ENCODE measurements around the gene ARHGEF7.

Gene ARHGEF7

GRCh38 chr13:111328574-111329410 is 213.7 kb downstream of the ARHGEF7 start:
- H3K4me3 Mint-ChIP-seq: no peak overlapping the region
- H3K9me3 Mint-ChIP-seq: peaks cover 4% of the 10 kb centered on the region
- no peaks in the 10 kb centered on the region for H3K27me3 Mint-ChIP-seq
- H3K27ac Mint-ChIP-seq: no peak overlapping the region
- peaks cover 15% of the 10 kb centered on the region for H3K36me3 Mint-ChIP-seq
- ATAC-seq: no peak
- H3K4me1 Mint-ChIP-seq: no peaks in the 10 kb centered on the region

DNA sequence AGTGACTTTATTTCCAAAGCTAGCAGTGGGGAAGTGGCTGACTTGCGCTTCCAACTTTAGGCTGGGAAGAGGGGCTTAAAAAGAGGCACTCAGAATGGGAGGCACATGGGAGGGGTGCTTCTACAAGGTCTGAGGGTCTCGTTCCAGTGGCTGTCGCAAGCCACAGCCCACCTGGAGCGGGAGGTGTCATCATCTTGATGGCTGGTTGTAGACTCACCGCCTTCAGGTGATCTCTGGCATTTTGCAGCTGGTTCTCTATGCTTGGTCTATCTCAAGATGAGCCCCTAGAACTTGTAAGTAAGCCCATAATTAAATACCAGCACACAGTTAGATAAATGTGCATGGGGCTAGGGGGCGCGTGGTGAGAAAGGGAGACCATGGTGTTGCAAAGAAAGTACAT is 214.5 kb downstream of the ARHGEF7 start:
- Mint-ChIP-seq H3K27ac (no peak overlapping the region), H3K4me3 (no peak overlapping the region), H3K9me3 (peaks cover 6% of the 10 kb centered on the region), H3K4me1 (no peaks in the 10 kb centered on the region), H3K36me3 (peaks cover 23% of the 10 kb centered on the region), H3K27me3 (no peaks in the 10 kb centered on the region)
- no peak for ATAC-seq

DNA sequence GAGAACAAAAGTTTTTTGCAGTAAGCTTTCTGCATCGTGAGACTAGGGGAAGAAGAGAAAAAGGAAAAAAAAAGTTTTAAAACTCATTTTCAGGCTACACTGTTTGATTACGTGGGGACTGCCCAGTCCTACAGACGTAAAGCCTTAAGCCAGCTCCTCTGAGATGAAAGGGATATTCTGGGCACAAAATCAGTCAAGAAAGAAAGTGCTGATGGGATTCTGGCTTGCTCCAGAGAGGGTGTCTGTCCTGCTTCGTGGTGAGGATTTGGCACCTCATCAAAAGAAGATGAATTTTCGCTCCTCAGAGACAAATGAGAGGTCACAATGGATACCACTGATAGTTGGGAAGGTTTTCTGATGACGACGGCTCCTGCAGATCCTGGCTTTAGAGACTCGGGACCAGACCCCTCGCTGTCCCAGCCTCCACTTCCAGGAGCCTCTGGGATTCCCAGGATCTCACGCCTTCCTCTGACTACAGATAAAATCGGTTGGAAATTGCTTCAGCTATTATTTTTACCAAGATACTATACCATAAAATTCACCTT is 215.0 kb downstream of the ARHGEF7 start:
- no peak for ATAC-seq
- H3K27me3 Mint-ChIP-seq: no peaks in the 10 kb centered on the region
- no peak overlapping the region for H3K4me3 Mint-ChIP-seq
- peaks cover 6% of the 10 kb centered on the region for H3K9me3 Mint-ChIP-seq
- peaks cover 26% of the 10 kb centered on the region for H3K36me3 Mint-ChIP-seq
- H3K27ac Mint-ChIP-seq: no peak overlapping the region
- no peaks in the 10 kb centered on the region for H3K4me1 Mint-ChIP-seq

DNA sequence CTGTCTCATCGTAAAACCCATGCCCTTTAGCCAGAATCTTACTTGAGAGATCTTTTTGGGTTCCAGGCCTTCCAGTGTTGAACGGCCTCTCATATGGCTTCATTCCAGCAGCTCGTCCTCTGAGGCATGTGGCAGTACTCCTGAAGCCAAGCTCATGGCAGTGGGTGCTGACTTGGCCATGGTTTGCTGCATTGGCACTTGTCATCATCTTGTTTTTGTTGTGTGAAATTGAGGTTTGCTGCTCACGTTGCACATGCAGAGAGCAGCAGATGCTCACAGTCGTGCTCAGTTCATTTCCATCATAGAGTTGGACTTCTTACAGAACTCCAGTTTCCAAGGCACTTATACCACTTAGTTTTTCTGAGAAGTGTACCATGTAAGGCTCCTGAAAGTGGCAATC is 220.2 kb downstream of the ARHGEF7 start:
- Mint-ChIP-seq H3K9me3 (peaks cover 6% of the 10 kb centered on the region), H3K27me3 (no peaks in the 10 kb centered on the region), H3K36me3 (peaks cover 54% of the 10 kb centered on the region), H3K27ac (no peak overlapping the region), H3K4me1 (no peaks in the 10 kb centered on the region), H3K4me3 (no peak overlapping the region)
- no peak for ATAC-seq

DNA sequence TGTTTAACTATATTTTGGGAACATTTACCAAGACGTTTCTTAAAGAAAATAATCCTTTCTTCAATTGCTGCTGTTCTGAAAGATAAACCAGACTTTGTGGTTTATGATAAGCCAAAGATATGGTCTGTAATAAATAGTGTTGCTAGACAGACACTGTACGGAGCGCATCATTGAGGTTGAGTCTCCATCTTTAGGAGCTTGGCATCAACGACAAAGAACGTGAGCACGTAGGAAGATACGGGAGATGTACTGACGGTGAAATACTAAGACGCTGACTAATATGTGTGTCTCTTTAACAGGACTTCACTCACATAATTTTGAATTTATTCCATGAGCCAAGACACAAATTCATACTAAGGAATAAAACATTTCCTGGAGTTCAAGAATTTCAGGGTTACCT is 221.6 kb downstream of the ARHGEF7 start:
- Mint-ChIP-seq H3K27ac (no peak overlapping the region), H3K4me1 (no peaks in the 10 kb centered on the region), H3K36me3 (peaks cover 49% of the 10 kb centered on the region), H3K27me3 (no peaks in the 10 kb centered on the region), H3K9me3 (peaks cover 6% of the 10 kb centered on the region), H3K4me3 (no peak overlapping the region)
- ATAC-seq: no peak

GRCh38 chr13:111337206-111337605 is 222.1 kb downstream of the ARHGEF7 start:
- Mint-ChIP-seq H3K27ac (no peak overlapping the region), H3K4me3 (no peak overlapping the region), H3K9me3 (peaks cover 6% of the 10 kb centered on the region), H3K27me3 (no peaks in the 10 kb centered on the region), H3K4me1 (no peaks in the 10 kb centered on the region), H3K36me3 (peaks cover 49% of the 10 kb centered on the region)
- no peak for ATAC-seq

- ATAC-seq: no peak
- no peaks in the 10 kb centered on the region for H3K4me1 Mint-ChIP-seq
- peaks cover 6% of the 10 kb centered on the region for H3K9me3 Mint-ChIP-seq
- no peak overlapping the region for H3K4me3 Mint-ChIP-seq
- H3K27me3 Mint-ChIP-seq: no peaks in the 10 kb centered on the region
- peaks cover 51% of the 10 kb centered on the region for H3K36me3 Mint-ChIP-seq
- no peak overlapping the region for H3K27ac Mint-ChIP-seq
Observed at GRCh38 chr13:111337741-111338140, 222.6 kb downstream of the ARHGEF7 start.

DNA sequence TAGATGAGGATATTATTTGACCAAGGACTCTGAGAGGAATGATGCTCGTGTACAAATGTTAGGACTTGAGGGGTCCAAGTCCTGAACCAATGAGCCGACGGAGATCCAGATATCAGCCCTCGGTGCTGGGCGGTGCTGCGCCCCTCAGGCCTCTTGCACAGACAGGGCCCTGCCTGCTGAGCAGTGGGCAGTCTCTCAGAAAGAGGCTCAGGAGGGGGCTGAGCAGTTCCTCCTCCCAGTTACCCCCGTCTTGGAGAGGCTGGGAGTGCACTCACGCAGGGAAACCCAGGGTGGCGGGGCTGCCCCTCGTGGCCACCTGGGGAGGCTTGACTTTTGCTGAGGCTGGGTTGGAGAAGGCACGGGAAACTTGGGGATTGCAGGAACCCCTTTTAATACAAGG is 223.7 kb downstream of the ARHGEF7 start:
- Mint-ChIP-seq H3K9me3 (peaks cover 2% of the 10 kb centered on the region), H3K27me3 (no peaks in the 10 kb centered on the region), H3K4me1 (no peaks in the 10 kb centered on the region), H3K27ac (no peak overlapping the region), H3K4me3 (no peak overlapping the region), H3K36me3 (peaks cover 47% of the 10 kb centered on the region)
- ATAC-seq: no peak

- H3K9me3 Mint-ChIP-seq: no peaks in the 10 kb centered on the region
Observed at GRCh38 chr13:111339366-111340143, 224.4 kb downstream of the ARHGEF7 start.

DNA sequence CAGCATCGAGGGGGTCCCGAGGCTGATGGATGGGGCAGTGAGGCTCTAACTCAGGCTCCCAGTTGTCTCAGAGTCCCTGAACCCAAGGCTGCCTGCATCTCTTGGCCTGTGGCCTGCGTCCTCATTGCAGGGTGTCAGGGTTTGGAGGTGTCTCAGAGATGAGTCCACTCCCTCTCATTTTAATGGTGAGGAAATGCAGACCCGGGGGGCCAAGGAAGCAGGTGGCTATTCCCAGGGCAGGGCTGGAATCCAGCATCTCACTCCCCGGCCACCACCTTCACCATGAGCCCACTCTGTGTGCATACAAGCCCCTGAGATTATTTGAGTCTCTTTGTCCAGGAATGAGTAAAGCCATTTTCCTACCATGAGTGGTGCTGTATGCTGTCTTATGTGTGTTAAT is 226.8 kb downstream of the ARHGEF7 start:
- Mint-ChIP-seq H3K9me3 (no peaks in the 10 kb centered on the region), H3K4me3 (no peak overlapping the region), H3K27me3 (no peaks in the 10 kb centered on the region), H3K36me3 (peaks cover 36% of the 10 kb centered on the region), H3K27ac (no peak overlapping the region), H3K4me1 (no peaks in the 10 kb centered on the region)
- no peak for ATAC-seq

More at GRCh38 chr13:111339366-111340143, 224.4 kb downstream of the ARHGEF7 start:
- no peaks in the 10 kb centered on the region for H3K4me1 Mint-ChIP-seq
- no peak overlapping the region for H3K4me3 Mint-ChIP-seq
- ATAC-seq: no peak
- peaks cover 43% of the 10 kb centered on the region for H3K36me3 Mint-ChIP-seq
- H3K27me3 Mint-ChIP-seq: no peaks in the 10 kb centered on the region
- no peak overlapping the region for H3K27ac Mint-ChIP-seq

DNA sequence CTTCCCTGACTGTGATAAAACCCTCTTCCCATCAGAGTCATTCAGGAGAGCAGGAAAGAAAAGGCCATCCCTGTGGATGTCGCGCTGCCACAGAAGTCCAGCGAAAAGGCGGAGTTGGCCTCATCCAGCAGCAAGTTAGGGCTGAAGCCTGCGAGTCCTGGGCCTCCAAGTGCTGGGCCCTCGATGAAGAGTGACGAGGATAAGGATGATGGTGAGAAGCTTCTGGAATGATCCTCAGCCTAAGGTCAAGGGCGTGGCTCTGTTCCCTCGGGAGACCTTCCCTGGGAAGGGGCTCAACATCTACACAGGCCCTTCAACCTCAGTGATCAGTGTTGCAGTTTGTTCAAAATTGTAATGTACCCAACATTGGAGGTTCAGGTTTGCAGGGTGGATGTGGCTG is 227.6 kb downstream of the ARHGEF7 start:
- Mint-ChIP-seq H3K9me3 (no peaks in the 10 kb centered on the region), H3K4me3 (no peak overlapping the region), H3K27me3 (no peaks in the 10 kb centered on the region), H3K36me3 (peaks cover 28% of the 10 kb centered on the region), H3K4me1 (no peaks in the 10 kb centered on the region), H3K27ac (no peak overlapping the region)
- no peak for ATAC-seq

GRCh38 chr13:111343186-111343805 is 228.2 kb downstream of the ARHGEF7 start:
- H3K36me3 Mint-ChIP-seq: peaks cover 29% of the 10 kb centered on the region
- H3K9me3 Mint-ChIP-seq: no peaks in the 10 kb centered on the region
- H3K27me3 Mint-ChIP-seq: no peaks in the 10 kb centered on the region
- ATAC-seq: no peak
- no peak overlapping the region for H3K27ac Mint-ChIP-seq
- no peak overlapping the region for H3K4me3 Mint-ChIP-seq
- H3K4me1 Mint-ChIP-seq: no peaks in the 10 kb centered on the region

DNA sequence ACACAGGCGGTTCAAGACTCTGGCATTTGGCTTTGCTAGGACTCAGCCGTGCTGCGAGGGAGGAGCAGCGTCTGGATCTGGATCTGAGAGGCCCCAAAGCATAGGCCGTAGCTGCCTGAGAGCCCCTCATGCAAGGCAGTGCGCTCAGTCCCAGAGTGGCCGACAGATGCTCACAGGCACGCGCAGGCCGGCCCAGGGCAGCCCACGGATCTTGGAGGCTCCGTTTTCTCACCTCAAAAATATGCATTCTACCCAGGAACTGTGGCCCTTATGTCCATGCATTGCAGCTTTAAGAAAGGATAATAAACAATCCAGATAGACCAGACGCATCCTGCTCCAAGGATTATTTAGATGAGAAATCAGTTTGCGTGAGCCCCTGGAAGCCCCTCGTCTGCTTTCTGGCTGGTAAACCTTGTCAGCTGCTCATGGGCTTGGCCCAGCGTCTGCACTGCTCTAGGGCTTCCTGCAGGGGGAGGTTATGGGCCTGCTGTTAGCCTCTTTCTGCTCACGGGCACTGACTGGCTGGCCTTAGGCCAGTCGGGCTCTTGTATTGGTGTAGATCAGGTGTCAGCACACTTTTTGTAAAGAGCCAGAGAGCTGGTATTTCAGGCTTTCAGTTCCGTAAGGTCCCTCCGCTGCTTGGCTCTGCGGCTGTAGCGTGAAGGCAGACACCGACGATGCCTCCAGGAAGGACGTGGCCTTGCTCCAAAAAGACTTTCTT is 229.5 kb downstream of the ARHGEF7 start:
- Mint-ChIP-seq H3K36me3 (peaks cover 27% of the 10 kb centered on the region), H3K27ac (no peak overlapping the region), H3K27me3 (no peaks in the 10 kb centered on the region), H3K4me3 (no peak overlapping the region), H3K9me3 (no peaks in the 10 kb centered on the region), H3K4me1 (no peaks in the 10 kb centered on the region)
- no peak for ATAC-seq

DNA sequence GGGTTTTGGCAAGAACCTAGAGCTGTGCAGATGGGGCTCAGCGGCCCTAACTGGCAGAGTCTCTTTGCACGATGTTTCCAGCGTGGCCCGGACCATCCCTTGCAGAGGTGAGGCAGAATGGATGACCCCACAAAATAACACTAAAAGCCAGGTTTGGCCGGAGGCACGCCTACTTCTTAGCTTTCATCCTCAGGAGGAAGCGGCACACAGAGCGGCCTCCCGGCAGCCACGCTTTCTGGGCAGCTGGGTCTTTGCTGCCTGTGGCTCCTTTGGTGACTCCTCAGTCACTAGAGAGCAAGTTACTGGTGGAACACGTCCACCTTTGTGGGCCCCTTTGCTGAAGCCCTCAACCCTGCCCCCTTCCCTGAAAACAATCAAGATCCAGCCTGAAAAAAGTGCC is 230.6 kb downstream of the ARHGEF7 start:
- no peak overlapping the region for H3K27ac Mint-ChIP-seq
- ATAC-seq: peak; percentile 42

More for the DNA sequence above, 230.6 kb downstream of the ARHGEF7 start:
- Mint-ChIP-seq H3K4me1 (no peaks in the 10 kb centered on the region), H3K27me3 (no peaks in the 10 kb centered on the region), H3K4me3 (no peak overlapping the region), H3K36me3 (peaks cover 27% of the 10 kb centered on the region), H3K9me3 (no peaks in the 10 kb centered on the region)

Measured in stimulated activated memory B cell treated with anti-CD40 and anti-IgM and Interleukin-4, amounts not matched to agents 10 μg/mL and 1 μg/mL and 100 μg/mL, for 72 hours (primary cell).